ENCODE measurements around the gene LNX1. TPM values are rescaled to one million over a fixed set of nuclear protein-coding genes. Genes with fewer than 3 reads are reported as not detected.

Gene LNX1
- polyA plus RNA-seq, 1 donor (not counting 4 experiments of a cell fraction or from before 2014, with no cell fraction given): 0.22 TPM

GRCh38 chr4:53465891-53466290 is 125.4 kb downstream of the LNX1 start:
- no peaks in the 10 kb centered on the region for H4K20me1 ChIP-seq (ENCODE audit: control insufficient read depth, extremely low read depth, insufficient read depth, low read length)
- no peak overlapping the region for H3K9ac ChIP-seq (ENCODE audit: control insufficient read depth, extremely low read depth, insufficient read depth, low read length)
- no peak overlapping the region for H3K27ac ChIP-seq (ENCODE audit: control insufficient read depth, insufficient read depth, low read length)
- H3K36me3 ChIP-seq (ENCODE audit: control insufficient read depth in 2 of 2, extremely low read depth in 1 of 2, insufficient read depth in 2 of 2, low read length in 2 of 2): peaks cover 2 to 4% of the 10 kb centered on the region in 2 experiments
- dilution Hi-C loops (cut with MboI; ENCODE audit: extremely low pct_ligation_motif_present, low sequenced_read_pairs): no loop called here
- H3K27me3 ChIP-seq (ENCODE audit: control insufficient read depth, extremely low read depth, insufficient read depth, low read length): no peaks in the 10 kb centered on the region
- no peak overlapping the region for H2AFZ ChIP-seq (ENCODE audit: control insufficient read depth, low read length)
- H3K9me1 ChIP-seq (ENCODE audit: control insufficient read depth, extremely low read depth, insufficient read depth, low read length): no peaks in the 10 kb centered on the region
- no peak overlapping the region for H3K4me3 ChIP-seq (ENCODE audit: control insufficient read depth in 2 of 3, extremely low read depth in 1 of 3, insufficient read depth in 2 of 3, low read depth in 1 of 3, low read length in 3 of 3)
- TF ChIP-seq CTCF (optimal IDR thresholded peaks at IDR 0.05 in 1 of 3, IDR thresholded peaks at IDR 0.05 in 1 of 3, conservative IDR thresholded peaks at IDR 0.05 in 1 of 3; ENCODE audit: extremely low read depth in 1 of 3, insufficient read depth in 2 of 3, low read length in 3 of 3) (no peak), EZH2 (IDR thresholded peaks at IDR 0.05; ENCODE audit: low read length) (no peak)
- FAIRE-seq (no peak), DNase-seq (ENCODE audit: low read depth, low spot score) (no peak)
- no peaks in the 10 kb centered on the region for H3K79me2 ChIP-seq (ENCODE audit: control insufficient read depth, insufficient read depth, low read length)
- no peak overlapping the region for H3K4me2 ChIP-seq (ENCODE audit: control insufficient read depth, extremely low read depth, insufficient read depth, low read depth, low read length)
- no peaks in the 10 kb centered on the region for H3K4me1 ChIP-seq (ENCODE audit: control insufficient read depth, extremely low read depth, insufficient read depth, low read length)
- no peaks in the 10 kb centered on the region for H3K9me3 ChIP-seq (ENCODE audit: control insufficient read depth, low read depth, low read length)

GRCh38 chr4:53465281-53465680 is 126.0 kb downstream of the LNX1 start:
- H3K27ac ChIP-seq (ENCODE audit: control insufficient read depth, insufficient read depth, low read length): no peak overlapping the region
- H3K27me3 ChIP-seq (ENCODE audit: control insufficient read depth, extremely low read depth, insufficient read depth, low read length): no peaks in the 10 kb centered on the region
- H3K9ac ChIP-seq (ENCODE audit: control insufficient read depth, extremely low read depth, insufficient read depth, low read length): no peak overlapping the region
- H3K9me1 ChIP-seq (ENCODE audit: control insufficient read depth, extremely low read depth, insufficient read depth, low read length): no peaks in the 10 kb centered on the region
- H3K4me3 ChIP-seq (ENCODE audit: control insufficient read depth in 2 of 3, extremely low read depth in 1 of 3, insufficient read depth in 2 of 3, low read depth in 1 of 3, low read length in 3 of 3): no peak overlapping the region
- no peak for DNase-seq (ENCODE audit: low read depth, low spot score)
- dilution Hi-C loops (cut with MboI; ENCODE audit: extremely low pct_ligation_motif_present, low sequenced_read_pairs): no loop called here
- no peaks in the 10 kb centered on the region for H3K9me3 ChIP-seq (ENCODE audit: control insufficient read depth, low read depth, low read length)
- FAIRE-seq: no peak
- no peaks in the 10 kb centered on the region for H3K4me1 ChIP-seq (ENCODE audit: control insufficient read depth, extremely low read depth, insufficient read depth, low read length)
- H3K4me2 ChIP-seq (ENCODE audit: control insufficient read depth, extremely low read depth, insufficient read depth, low read depth, low read length): no peak overlapping the region
- TF ChIP-seq EZH2 (IDR thresholded peaks at IDR 0.05; ENCODE audit: low read length) (no peak), CTCF (optimal IDR thresholded peaks at IDR 0.05 in 1 of 3, IDR thresholded peaks at IDR 0.05 in 1 of 3, conservative IDR thresholded peaks at IDR 0.05 in 1 of 3; ENCODE audit: extremely low read depth in 1 of 3, insufficient read depth in 2 of 3, low read length in 3 of 3) (no peak)
- peaks cover 2 to 4% of the 10 kb centered on the region in 2 experiments for H3K36me3 ChIP-seq (ENCODE audit: control insufficient read depth in 2 of 2, extremely low read depth in 1 of 2, insufficient read depth in 2 of 2, low read length in 2 of 2)
- no peaks in the 10 kb centered on the region for H3K79me2 ChIP-seq (ENCODE audit: control insufficient read depth, insufficient read depth, low read length)
- H2AFZ ChIP-seq (ENCODE audit: control insufficient read depth, low read length): no peak overlapping the region
- no peaks in the 10 kb centered on the region for H4K20me1 ChIP-seq (ENCODE audit: control insufficient read depth, extremely low read depth, insufficient read depth, low read length)
